HEK293 (cell line): ENCODE results near the gene LVRN.

Experiments used
- CTCF ChIP-seq: fragments of 450-650 bp; formaldehyde crosslinking; IDR thresholded peaks from 2 replicates; pipeline ENCODE4 v1.5.1; 2016; ENCODE audit warnings: missing biosample characterization, missing genetic modification characterization
- ZBTB17 ChIP-seq: fragments of 450-650 bp; formaldehyde crosslinking; IDR thresholded peaks from 2 replicates; pipeline ENCODE4 v1.5.1; 2016; ENCODE audit warnings: missing biosample characterization, missing genetic modification characterization
- ZFP41 ChIP-seq: fragments of 450-650 bp; formaldehyde crosslinking; IDR thresholded peaks from 2 replicates; pipeline ENCODE4 v1.5.1; 2016; ENCODE audit warnings: missing biosample characterization, missing genetic modification characterization, borderline replicate concordance

DNA sequence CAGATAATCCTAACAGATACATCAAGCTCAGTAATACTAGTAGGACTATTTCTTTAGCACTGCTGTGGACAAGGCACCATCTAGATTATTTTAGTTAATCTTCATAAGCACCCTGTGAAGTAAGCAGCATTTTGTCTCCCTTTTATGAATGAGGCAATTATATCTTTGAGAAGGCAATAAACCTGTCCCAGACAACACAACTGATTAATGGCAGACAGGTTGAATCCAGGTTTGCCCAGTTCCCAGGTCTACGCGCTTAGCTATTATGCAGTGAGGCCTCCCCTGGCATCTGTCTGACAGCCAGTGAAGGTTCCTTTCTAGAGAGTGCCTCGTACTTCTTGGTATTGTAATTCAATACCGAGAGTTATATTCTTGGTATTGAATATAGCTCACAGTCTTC is 9.7 kb upstream of the LVRN start:
- TF ChIP-seq CTCF = no peak
- no peak for TF ChIP-seq ZBTB17 (tag by site-specific recombination)
- no peak for TF ChIP-seq ZFP41 (tag by site-specific recombination)
